Lower lobe of right lung (tissue), 2 donors: ENCODE measurements around the gene UPK2. TPM values are rescaled to one million over a fixed set of nuclear protein-coding genes. Genes with fewer than 3 reads are reported as not detected.

Experiments used
- ATAC-seq, 2 donors: fragments of 200-7000 bp; cut with Tn5 transposase; one replicate each; pipeline ENCODE4 v1.9.1; 2020 to 2022; ENCODE audit warnings: mild to moderate bottlenecking in 2 of 2, moderate library complexity in 2 of 2
- DNase-seq: peaks from one replicate; pipeline ENCODE4 v3.0.0-alpha.2; 2020
- H3K27ac ChIP-seq: fragments of 200-600 bp; one replicate; pipeline ENCODE4 v1.8.0; 2022
- H3K27me3 ChIP-seq: fragments of 200-600 bp; one replicate; pipeline ENCODE4 v1.8.0; 2022; ENCODE audit warnings: low read depth
- H3K36me3 ChIP-seq: fragments of 200-600 bp; one replicate; pipeline ENCODE4 v1.8.0; 2022; ENCODE audit warnings: mild to moderate bottlenecking
- H3K4me1 ChIP-seq: fragments of 200-600 bp; one replicate; pipeline ENCODE4 v1.8.0; 2022
- H3K4me3 ChIP-seq: fragments of 200-600 bp; one replicate; pipeline ENCODE4 v1.8.0; 2022; ENCODE audit warnings: mild to moderate bottlenecking
- H3K9me3 ChIP-seq: fragments of 200-600 bp; one replicate; pipeline ENCODE4 v1.8.0; 2022
- CTCF ChIP-seq: fragments of 200-600 bp; IDR thresholded peaks from one replicate; pipeline ENCODE4 v1.8.0; 2022; ENCODE audit warnings: antibody characterized with exemption, mild to moderate bottlenecking
- intact Hi-C: fragments of 100-400 bp; cut with DNase I; formaldehyde crosslinking; loops from one replicate; pipeline ENCODE4 v1.11.0; 2022
- microRNA-seq: library from miRNA; unstranded; fragments of <30 nt; microRNA quantifications from one replicate; pipeline ENCODE4 v1.2.0, GENCODE V29; 2020; ENCODE audit warnings: borderline number of aligned reads
- total RNA-seq: library from RNA; stranded (reverse); fragmentation: NEBNext Ultra II Directional; extraction: Animal tissue kit (Norgen Biotek cat#: 25700); gene quantifications from one replicate; pipeline ENCODE4 v1.2.1, GENCODE V29; 2021
- donor health status: DM: no; HTN: yes; CAD: no; lungs with severe emphysema.

Gene UPK2
- total RNA-seq, 1 donor from 2014 or later: not detected

DNA sequence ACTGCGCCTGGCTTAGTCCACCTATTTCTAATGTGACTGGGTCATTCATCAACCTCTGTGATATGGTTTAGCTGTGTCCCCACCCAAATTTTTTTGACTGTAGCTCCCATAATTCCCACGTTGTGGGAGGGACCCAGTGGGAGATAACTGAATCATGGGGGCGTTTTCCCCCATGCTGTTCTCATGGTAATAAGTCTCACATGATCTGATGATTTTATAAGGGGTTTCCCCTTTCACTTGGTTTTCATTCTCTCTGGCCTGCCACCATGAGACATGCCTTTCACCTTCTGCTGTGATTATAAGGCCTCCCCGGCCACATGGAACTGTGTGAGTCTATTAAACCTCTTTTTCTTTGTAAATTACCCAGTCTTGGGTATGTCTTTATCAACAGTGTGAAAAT, 50.6 kb downstream of the UPK2 start:
- Histone ChIP-seq H3K27ac (no peak overlapping the region), H3K9me3 (no peaks in the 10 kb centered on the region), H3K36me3 (peaks cover 96% of the 10 kb centered on the region), H3K4me3 (no peak overlapping the region), H3K4me1 (no peaks in the 10 kb centered on the region), H3K27me3 (no peaks in the 10 kb centered on the region)
- intact Hi-C loops: no loop called here
- no peak for TF ChIP-seq CTCF
- ATAC-seq (no peak), DNase-seq (no peak)

Small RNAs within 50 kb of the gene (microRNA-seq; reads per million reads assigned to microRNA genes)
- 1.5 reads per million for gene MIR4492

Other genes starting within 250 kb of the UPK2 start
- gene DDX6, start 165.1 kb upstream of the UPK2 start, total RNA-seq: 120 TPM
- 0.09 TPM for gene CXCR5, start 72.4 kb upstream of the UPK2 start, total RNA-seq
- gene BCL9L, start 30.4 kb upstream of the UPK2 start, total RNA-seq: 48.9 TPM
- not detected for gene FOXR1, start 15.5 kb downstream of the UPK2 start, total RNA-seq
- 51.0 TPM for gene CENATAC, start 41.8 kb downstream of the UPK2 start, total RNA-seq
- 878 TPM for gene RPS25, start 62.0 kb downstream of the UPK2 start, total RNA-seq
- 49.7 TPM for gene TRAPPC4, start 62.5 kb downstream of the UPK2 start, total RNA-seq
- 13.2 TPM for gene SLC37A4, start 74.6 kb downstream of the UPK2 start, total RNA-seq
- 115 TPM for gene HYOU1, start 100.9 kb downstream of the UPK2 start, total RNA-seq
- gene VPS11, start 111.5 kb downstream of the UPK2 start, total RNA-seq: 45.6 TPM
- gene HMBS, start 128.6 kb downstream of the UPK2 start, total RNA-seq: 16.7 TPM
- 40.6 TPM for gene DPAGT1, start 145.6 kb downstream of the UPK2 start, total RNA-seq
- 16.5 TPM for gene C2CD2L, start 151.0 kb downstream of the UPK2 start, total RNA-seq
- 31.0 TPM for gene HINFP, start 165.3 kb downstream of the UPK2 start, total RNA-seq
- gene ABCG4, start 192.8 kb downstream of the UPK2 start, total RNA-seq: 0.15 TPM
- 16.5 TPM for gene NLRX1, start 212.4 kb downstream of the UPK2 start, total RNA-seq
- not detected for gene NHERF4, start 229.2 kb downstream of the UPK2 start, total RNA-seq